B cell (primary cell): ENCODE results near the gene CHST11.

Experiments
- EZH2 ChIP-seq: IDR thresholded peaks from 2 replicates; pipeline ENCODE4 v1.6.1; 2012; ENCODE audit warnings: borderline replicate concordance, low read depth, mild to moderate bottlenecking, moderate library complexity, low read length; ENCODE audit not compliant: insufficient read depth, poor library complexity, severe bottlenecking
- TF ChIP-seq, protein P1 (sequence below): fragments of 200-600 bp; IDR thresholded peaks from one replicate; pipeline ENCODE4 v1.8.0; 2022; ENCODE audit warnings: antibody characterized with exemption, mild to moderate bottlenecking

DNA sequence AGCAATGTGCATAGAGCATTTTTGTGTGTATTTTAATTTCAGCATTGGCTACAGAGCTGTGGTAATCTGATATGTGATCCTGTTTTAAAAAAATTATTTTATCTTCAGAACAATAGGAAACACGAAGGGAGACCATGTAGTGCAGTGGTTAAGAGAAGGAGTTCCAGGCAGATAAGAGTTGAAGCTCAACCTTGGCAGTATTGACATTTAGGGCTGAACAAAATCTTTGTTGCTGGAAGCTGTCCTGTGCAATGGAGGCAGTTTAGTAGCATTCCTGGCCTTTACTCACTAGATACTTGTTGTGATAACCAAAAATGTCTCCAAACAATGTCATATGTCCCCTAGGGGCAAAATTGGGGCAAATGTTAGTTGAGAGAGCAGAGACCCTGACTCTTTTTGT lies 59.2 kb downstream of the CHST11 start:
- no peak for TF ChIP-seq EZH2
- TF ChIP-seq, protein P1, sequence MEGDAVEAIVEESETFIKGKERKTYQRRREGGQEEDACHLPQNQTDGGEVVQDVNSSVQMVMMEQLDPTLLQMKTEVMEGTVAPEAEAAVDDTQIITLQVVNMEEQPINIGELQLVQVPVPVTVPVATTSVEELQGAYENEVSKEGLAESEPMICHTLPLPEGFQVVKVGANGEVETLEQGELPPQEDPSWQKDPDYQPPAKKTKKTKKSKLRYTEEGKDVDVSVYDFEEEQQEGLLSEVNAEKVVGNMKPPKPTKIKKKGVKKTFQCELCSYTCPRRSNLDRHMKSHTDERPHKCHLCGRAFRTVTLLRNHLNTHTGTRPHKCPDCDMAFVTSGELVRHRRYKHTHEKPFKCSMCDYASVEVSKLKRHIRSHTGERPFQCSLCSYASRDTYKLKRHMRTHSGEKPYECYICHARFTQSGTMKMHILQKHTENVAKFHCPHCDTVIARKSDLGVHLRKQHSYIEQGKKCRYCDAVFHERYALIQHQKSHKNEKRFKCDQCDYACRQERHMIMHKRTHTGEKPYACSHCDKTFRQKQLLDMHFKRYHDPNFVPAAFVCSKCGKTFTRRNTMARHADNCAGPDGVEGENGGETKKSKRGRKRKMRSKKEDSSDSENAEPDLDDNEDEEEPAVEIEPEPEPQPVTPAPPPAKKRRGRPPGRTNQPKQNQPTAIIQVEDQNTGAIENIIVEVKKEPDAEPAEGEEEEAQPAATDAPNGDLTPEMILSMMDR = no peak
